Right ventricle myocardium superior (tissue), 1 donor: ENCODE results near the gene SULF2. TPM values are rescaled to one million over a fixed set of nuclear protein-coding genes. Genes with fewer than 3 reads are reported as not detected.

ENCODE experiments used
- ATAC-seq: fragments of 200-7000 bp; cut with Tn5 transposase; one replicate; pipeline ENCODE4 v1.9.1; 2020; ENCODE audit warnings: mild to moderate bottlenecking; ENCODE audit not compliant: poor library complexity
- DNase-seq: peaks from one replicate; pipeline ENCODE4 v3.0.0-alpha.2; 2020
- intact Hi-C: fragments of 100-400 bp; cut with DNase I; formaldehyde crosslinking; loops from one replicate; pipeline ENCODE4 v1.11.2; 2022
- total RNA-seq: library from RNA; stranded (reverse); fragmentation: NEBNext Ultra II Directional; extraction: Animal tissue kit (Norgen Biotek cat#: 25700); gene quantifications from one replicate; pipeline ENCODE4 v1.2.1, GENCODE V29; 2021
- donor health status: DM: no; HTN: yes; CAD: no; lungs with severe emphysema.

Gene SULF2
- total RNA-seq, 1 donor from 2014 or later, result 32.0 TPM

GRCh38 chr20:47774131-47774777, 11.0 kb downstream of the SULF2 start:
- DNase-seq, result no peak
- intact Hi-C loops, result no loop called here
- peak; percentile 14 for ATAC-seq

DNA sequence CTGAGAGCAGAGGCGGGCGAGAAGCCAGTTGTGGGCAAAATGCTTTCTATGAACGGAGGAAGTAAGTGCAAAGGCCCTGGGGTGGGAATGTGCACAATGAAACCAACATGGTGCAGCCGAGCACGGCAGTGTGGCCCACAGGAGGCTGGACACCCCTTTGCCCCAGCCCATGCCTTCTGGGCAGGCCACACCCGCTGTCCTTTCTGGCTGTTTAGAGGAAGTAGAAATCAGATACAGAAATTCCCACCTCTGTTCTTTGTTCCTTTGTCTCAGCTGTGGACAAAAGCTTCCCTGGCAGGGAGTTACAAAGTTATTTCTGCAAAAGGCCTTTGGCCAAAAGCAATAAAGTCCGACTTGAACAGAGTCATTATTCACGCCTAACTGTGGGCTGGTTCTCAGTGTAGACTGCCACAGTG, 11.9 kb downstream of the SULF2 start:
- intact Hi-C loops, result no loop called here
- DNase-seq, result peak; percentile 68
- ATAC-seq, result peak; percentile 57

- DNase-seq (no peak), ATAC-seq (peak; percentile 49)
- intact Hi-C loops, result no loop called here
Observed at GRCh38 chr20:47770935-47771334, 14.3 kb downstream of the SULF2 start.

DNA sequence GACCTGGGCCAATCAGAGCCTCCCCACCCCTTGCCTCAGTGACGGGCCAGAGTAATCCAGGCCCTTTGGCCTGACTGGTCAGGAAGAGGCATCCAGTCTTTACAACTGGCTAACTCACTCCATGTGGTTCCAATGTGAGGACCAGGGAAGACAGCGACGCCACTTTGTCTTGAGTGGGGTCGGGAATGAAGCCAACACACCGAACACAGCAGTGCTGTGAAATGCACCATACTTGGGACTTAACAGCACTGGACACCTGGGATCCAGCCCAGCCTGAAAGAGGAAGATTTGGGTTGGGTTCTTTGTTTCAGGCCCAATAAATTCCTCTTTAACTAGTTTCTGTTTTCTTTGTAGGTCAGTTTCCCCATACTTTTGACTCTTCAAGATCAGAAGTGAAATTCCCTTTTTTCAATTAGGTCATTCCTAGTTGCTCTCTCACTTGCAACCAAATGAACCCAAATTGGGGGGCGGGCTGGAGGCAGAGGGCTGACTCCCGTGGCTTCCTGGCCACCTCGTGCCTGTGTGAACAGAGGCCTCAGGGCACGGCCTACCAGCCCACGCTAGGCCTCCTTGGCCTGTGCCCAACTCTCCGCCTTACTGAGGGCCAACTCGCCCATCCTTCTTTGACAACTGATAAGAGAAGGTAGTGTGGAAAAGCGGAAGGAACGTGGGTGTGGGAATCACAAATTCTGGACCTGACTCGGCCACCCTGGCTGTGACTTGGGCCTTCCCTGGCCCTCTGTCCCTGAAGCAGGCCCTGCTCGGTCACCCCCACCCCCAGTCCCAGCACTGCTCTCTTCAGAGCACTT, 17.1 kb downstream of the SULF2 start:
- intact Hi-C loops, result no loop called here
- DNase-seq, result peak; percentile 65
- peak; percentile 30 for ATAC-seq

- ATAC-seq (no peak), DNase-seq (no peak)
- intact Hi-C loops, result no loop called here
Observed at GRCh38 chr20:47765691-47766594, 19.3 kb downstream of the SULF2 start.

- no peak for DNase-seq
- intact Hi-C loops, result no loop called here
- no peak for ATAC-seq
Observed at GRCh38 chr20:47765271-47765670, 20.0 kb downstream of the SULF2 start.

- ATAC-seq, result no peak
- intact Hi-C loops, result no loop called here
- DNase-seq, result no peak
Observed at GRCh38 chr20:47764154-47764733, 21.0 kb downstream of the SULF2 start.

DNA sequence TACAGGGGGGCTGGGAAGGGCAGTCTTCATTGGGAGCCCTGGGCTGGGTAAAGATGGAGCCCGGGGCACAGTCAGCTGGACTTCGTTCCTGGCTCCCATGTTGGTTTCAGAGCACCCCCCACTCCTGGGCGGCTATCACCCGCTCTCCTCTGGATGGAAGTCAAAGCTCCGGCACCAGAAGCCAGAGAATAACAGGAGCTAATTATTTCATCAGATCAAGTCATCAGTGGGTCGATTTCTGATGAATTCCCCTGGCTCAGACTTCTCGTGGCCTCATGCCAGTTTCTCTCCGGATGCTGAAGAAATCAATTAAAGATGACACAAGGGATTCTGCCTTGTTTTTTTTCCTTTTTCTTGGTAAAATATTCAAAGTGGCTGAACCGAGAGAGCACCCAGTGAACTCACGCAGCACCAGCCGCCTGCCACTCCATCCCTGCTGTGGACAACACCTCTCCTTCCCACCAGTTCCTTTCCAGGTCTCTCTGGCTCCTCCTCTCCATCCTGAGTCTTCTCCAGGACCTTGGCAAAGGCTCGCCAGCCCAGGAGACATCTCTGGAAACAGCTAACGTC, 22.5 kb downstream of the SULF2 start:
- intact Hi-C loops, result no loop called here
- ATAC-seq, result no peak
- no peak for DNase-seq

GRCh38 chr20:47761482-47762047, 23.7 kb downstream of the SULF2 start:
- intact Hi-C loops, result no loop called here
- ATAC-seq, result no peak
- no peak for DNase-seq

DNA sequence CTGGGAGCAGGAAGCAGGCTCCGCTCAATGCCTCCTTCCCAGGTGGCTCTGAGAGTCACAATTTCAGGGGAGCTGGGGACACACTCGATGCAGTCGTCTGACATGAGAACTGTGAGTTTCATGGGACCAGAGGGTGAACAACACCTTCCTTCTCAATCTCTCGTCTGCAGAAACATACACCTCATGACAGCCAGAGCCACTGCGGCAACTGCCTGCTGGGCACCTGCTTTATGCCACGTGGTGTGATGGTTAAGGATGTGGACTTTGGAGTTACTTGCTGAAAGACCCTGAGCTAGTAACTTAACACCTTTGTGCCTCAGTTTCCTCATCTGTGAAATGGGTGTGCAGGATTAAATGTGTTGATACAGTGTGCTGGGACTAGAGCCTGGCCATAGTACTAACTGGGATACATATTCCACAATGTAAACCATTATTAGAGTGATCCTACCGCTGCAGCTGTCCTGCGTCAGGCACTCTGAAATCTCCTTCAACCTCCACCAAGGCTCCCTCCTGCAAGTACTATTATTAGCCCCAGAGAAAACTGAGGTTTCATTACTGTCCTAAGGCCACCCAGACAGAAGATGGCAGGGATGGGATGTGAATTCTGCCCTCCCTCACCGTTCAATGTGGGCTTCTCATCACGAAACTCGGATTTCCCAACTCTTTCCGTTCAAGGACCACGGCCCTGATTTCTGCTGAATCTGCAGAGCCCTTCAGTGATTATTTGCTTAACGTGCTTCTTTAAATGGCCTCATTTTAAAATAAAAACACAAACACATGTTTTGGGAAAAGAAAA, 24.4 kb downstream of the SULF2 start:
- ATAC-seq, result no peak
- DNase-seq, result no peak
- intact Hi-C loops, result no loop called here

DNA sequence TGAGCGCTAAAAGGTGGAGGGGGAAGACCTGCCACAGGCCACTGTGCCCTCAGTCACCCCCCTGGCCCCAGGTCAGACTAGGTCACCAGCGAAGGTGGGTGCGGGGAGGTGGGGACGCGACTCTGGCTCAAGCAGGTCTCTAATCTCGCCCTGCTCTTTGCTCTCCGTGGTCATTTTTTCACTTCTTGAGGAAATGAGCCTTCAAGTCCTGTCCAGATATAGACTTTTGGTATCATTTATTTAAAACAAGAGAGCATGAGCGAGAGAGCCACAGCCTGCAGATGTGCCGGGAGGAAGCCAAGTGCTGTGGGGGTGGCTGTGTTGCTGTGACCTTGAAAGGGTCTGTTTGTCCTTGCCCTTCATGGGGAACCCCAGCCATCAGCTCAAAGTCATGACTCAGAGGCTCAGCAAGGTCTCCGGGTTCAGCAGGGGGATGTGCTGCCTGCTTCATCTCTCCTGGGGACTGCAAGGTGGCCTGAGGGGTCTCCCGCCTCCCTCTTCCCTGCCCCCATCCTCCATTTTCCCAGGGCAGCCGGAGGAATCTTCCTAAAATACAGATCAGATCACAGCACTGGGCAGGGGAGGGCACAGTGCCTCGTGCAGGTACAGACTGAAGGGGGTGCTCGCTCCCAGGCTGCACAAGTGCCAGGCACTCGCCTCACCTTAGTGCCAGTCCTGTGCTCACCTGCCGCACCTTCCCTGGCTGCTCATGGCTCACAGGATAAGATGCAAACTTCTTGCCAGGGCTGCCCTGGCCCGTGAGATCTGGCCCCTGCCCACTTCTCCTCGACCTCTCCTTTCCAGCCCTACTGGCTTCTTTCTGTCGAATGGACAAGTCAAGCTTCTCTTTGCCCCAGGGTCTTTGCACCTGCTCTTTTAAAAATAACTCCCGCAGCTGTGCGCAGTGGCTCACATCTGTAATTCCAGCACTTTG, 26.5 kb downstream of the SULF2 start:
- DNase-seq, result no peak
- no peak for ATAC-seq

GRCh38 chr20:47757145-47758035, 27.9 kb downstream of the SULF2 start:
- no peak for DNase-seq
- intact Hi-C loops, result no loop called here
- no peak for ATAC-seq

More for the DNA sequence above, 26.5 kb downstream of the SULF2 start:
- intact Hi-C loops, result no loop called here

GRCh38 chr20:47754946-47755652, 30.2 kb downstream of the SULF2 start:
- no peak for DNase-seq
- no peak for ATAC-seq
- intact Hi-C loops, result no loop called here

DNA sequence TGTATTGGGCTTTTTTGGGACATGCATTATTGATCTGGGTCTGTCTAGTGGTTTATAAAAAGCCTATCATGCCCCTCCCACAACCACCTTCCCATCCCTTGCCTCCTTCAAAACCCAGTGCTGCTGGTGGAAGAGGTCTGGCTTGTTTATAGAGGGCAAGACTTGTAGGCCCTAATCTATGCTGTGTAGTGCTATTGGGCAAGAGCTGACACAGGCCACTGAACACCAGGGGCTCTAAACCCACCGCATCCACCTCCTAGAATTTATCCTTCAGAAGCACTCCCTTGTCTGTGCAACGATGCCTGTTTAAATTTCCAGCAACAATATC, 30.9 kb downstream of the SULF2 start:
- ATAC-seq, result no peak
- intact Hi-C loops, result no loop called here

More for the DNA sequence above, 30.9 kb downstream of the SULF2 start:
- DNase-seq, result no peak
